ENCODE results near the gene EPB41L1.

- TF ChIP-seq ZNF24 (tag by site-specific recombination; IDR thresholded peaks at IDR 0.05) = no peak
- TF ChIP-seq, protein P1, sequence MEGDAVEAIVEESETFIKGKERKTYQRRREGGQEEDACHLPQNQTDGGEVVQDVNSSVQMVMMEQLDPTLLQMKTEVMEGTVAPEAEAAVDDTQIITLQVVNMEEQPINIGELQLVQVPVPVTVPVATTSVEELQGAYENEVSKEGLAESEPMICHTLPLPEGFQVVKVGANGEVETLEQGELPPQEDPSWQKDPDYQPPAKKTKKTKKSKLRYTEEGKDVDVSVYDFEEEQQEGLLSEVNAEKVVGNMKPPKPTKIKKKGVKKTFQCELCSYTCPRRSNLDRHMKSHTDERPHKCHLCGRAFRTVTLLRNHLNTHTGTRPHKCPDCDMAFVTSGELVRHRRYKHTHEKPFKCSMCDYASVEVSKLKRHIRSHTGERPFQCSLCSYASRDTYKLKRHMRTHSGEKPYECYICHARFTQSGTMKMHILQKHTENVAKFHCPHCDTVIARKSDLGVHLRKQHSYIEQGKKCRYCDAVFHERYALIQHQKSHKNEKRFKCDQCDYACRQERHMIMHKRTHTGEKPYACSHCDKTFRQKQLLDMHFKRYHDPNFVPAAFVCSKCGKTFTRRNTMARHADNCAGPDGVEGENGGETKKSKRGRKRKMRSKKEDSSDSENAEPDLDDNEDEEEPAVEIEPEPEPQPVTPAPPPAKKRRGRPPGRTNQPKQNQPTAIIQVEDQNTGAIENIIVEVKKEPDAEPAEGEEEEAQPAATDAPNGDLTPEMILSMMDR (tag by site-specific recombination; IDR thresholded peaks at IDR 0.05) = no peak
- TF ChIP-seq ZNF548 (tag by site-specific recombination; IDR thresholded peaks at IDR 0.05) = no peak
- no peak for TF ChIP-seq ZBTB11 (tag by site-specific recombination; conservative IDR thresholded peaks at IDR 0.05; ENCODE audit: low read depth)
- no peak for TF ChIP-seq PATZ1 (tag by site-specific recombination; IDR thresholded peaks at IDR 0.05)
- TF ChIP-seq ZNF76 (tag by site-specific recombination; IDR thresholded peaks at IDR 0.05; ENCODE audit: borderline replicate concordance, low read depth) = no peak
- no peak for TF ChIP-seq ZXDB (tag by site-specific recombination; IDR thresholded peaks at IDR 0.05)
- no peak for TF ChIP-seq ZNF239 (tag by site-specific recombination; IDR thresholded peaks at IDR 0.05)
- no peak for TF ChIP-seq ZNF157 (tag by site-specific recombination; IDR thresholded peaks at IDR 0.05)
- no peak for TF ChIP-seq ZNF16 (tag by site-specific recombination; IDR thresholded peaks at IDR 0.05; ENCODE audit: low read depth)
- no peak for TF ChIP-seq GLIS2 (tag by site-specific recombination; IDR thresholded peaks at IDR 0.05)
These were observed 34.3 kb upstream of the EPB41L1 start for GRCh38 chr20:36120241-36120640.
